HG02763 (cell line): ENCODE results near the gene DNAH11.
"Not testable (repeated sequence)": the region's sequence is repeated elsewhere in the genome, so short reads cannot be mapped to it uniquely, and the experiment has no call there.

Source experiments
- ATAC-seq: cut with Tn5 transposase; IDR thresholded peaks from one replicate; pipeline ENCODE4 v1.9.1; 2021; ENCODE audit warnings: mild to moderate bottlenecking, moderate library complexity; ENCODE audit not compliant: unreplicated experiment

The DNAH11 gene

DNA sequence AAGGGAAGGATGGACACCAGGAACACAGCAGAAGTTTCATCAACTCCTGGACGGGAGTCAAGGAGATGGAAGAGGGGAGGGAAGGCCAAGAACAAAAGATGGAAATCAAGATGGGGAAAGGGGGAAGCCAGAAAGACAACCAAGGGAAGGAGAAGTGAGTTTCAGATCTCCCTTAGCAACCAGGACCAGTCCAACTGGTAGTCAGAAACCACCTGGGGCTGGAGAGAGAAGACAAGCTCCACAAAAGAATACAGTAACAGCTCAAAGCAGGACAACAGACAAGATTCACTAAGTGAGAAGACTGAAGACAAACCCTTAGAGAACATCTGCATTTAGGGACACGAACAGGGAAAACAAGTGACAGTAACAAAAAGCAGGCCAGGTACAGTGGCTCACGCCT lies 372.3 kb downstream of the DNAH11 start:
- ATAC-seq: no peak

DNA sequence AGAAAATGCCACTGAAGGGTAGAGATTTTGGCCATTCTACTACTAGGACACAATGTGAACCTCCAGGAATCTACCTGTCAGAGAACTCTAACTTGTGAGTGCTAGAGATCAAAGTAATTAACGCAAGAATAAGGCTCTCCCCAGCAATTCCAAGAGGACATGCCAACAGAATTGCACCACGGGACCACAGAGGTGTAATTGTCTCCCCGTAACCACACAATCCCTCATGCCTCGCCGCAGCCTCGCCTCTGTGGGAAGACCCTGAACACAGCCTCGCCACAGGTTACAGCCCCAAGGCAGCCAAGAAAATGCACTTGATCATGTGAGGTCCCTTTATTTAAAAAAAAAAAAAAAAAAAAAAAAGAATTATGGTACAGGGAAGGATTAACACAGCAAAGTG lies 373.3 kb downstream of the DNAH11 start:
- no peak for ATAC-seq

DNA sequence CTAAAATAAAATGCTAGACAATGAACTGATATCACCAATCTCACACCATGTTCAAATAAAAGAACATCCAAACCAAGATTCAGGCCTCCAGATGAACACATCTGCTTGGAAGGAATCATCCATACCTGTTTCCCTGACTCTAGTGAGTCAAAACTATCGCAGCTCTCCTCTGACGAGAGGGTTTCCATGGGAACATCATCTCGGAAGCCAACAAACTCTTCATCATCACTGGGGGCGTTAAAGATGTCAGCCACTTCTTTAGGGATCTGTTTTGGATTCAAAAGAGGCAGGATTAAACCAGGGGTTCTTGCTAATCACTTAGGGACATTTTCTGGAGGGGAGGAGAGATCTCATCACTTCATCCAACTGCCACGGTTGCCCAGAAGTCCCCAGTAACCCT lies 373.8 kb downstream of the DNAH11 start:
- ATAC-seq: no peak

DNA sequence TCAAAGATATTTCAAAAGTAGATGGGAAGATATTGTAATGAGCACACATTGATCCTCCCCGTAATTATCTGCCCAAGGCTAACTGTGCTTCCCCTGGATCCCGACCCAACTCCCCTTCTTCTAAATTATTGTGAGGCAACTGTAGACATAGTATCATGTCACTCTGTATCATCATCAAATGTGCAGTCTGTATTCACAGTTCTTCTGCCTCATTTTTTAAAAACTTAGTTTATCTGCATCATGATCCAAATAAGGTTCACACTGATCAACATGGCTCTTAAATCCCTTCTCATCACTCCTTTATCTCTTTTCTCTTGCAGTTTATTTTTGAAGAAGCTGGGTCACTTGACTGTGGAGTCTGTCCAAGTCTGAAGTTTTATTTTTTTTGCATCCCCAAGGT lies 375.4 kb downstream of the DNAH11 start:
- ATAC-seq: no peak

DNA sequence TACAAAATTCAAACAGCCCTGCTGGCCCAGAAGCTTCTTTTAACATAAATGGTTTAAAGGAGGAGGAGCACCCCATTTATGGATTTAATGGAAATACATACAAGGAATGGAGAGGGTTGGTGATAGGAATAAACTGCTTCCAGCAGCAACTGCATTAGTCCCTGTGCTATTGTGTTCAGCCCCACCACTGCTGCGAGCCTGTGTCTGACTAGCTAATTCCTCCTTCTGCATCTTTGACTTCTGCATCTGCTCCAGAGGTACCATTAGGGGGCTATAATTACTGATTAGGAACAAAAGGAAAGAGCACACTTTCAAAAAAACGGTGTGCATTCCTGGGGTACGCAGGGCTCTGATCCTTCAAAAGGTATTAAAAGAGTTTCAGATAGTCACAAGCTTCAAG lies 378.1 kb downstream of the DNAH11 start:
- no peak for ATAC-seq

DNA sequence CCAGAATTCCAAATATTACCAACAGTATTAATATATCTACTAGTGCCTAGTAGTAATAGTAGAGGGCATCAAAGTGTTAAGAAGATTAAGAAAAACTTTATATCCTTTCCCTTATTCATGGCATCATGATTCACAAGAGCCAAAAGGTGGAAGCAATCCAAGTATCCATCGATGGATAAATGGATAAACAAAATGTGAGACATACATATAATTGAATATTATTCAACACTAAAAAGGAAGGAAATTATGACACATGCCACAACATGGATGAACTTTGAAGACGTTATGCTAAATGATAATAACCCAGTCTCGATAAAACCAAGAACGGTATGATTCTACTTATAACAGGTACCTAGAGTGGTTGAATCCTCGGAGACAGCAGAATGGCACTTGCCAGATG lies 379.8 kb downstream of the DNAH11 start:
- ATAC-seq: no peak

DNA sequence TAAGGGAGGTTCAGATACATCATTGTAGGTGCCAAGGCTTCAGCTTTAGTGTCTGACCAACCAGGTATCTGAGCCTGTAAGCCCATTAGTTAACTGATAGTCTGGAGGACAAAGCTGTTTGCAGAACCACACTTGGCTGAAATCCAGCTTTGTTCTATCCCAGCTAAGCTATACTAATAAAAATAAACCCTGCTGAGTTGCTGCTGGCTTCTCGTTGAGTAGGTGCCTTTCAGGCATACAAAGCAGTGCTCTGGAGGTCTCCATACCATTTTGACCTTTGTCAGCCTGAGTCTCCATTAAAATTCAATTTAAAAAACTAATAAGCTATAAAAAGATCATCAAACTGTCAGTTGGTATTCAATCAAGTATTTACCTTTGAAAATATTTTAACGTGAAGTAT lies 380.8 kb downstream of the DNAH11 start:
- no peak for ATAC-seq

DNA sequence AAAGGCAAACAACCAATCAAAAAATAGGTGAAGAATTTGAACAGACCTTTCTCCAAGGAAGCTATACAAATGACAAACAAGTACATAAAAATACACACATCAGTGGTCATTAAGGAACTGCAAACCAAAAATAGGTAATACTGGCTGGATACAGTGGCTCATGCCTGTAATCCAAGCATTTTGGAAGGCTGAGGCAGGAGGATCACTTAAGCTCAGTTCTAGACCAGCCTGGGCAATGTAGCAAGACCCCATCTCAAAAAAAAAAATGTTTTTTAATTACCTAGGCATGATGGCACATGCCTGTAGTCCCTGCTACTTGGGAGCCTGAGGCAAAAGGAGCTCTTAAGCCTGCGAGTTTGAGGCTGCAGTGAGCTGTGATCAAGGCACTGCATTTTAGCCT lies 383.6 kb downstream of the DNAH11 start:
- no peak for ATAC-seq

DNA sequence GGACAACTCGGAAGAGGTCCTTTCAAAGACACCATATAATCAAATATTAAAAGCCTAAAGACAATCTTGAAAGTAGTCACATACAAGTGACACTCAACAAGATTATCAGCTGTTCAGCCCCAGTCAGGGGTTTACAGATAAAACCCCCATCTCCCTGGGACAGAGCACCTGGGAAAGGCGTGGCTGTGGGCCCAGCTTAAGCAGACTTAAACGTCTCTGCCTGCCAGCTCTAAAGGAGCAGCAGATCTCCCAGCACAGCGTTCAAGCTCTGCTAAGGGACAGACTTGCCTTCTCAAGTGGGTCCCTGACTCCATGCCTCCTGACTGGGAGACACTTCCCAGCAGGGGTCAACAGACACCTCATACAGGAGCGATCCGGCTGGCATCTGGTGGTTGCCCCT lies 384.9 kb downstream of the DNAH11 start:
- ATAC-seq: no peak

DNA sequence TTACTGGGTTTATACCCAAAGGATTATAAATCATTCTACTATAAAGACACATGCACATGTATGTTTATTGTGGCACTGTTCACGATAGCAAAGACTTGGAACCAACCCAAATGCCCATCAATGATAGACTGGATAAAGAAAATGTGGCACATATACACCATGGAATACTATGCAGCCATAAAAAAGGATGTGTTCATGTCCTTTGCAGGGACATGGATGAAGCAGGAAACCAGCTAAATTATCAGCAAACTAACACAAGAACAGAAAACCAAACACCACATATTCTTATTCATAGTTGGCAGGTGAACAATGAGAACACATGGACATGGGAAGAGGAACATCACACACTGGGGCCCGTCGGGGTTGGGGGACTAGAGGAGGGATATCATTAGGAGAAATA lies 390.5 kb downstream of the DNAH11 start:
- ATAC-seq: not testable (repeated sequence)

GRCh38 chr7:21934808-21935207 lies 392.0 kb downstream of the DNAH11 start:
- ATAC-seq: no peak

DNA sequence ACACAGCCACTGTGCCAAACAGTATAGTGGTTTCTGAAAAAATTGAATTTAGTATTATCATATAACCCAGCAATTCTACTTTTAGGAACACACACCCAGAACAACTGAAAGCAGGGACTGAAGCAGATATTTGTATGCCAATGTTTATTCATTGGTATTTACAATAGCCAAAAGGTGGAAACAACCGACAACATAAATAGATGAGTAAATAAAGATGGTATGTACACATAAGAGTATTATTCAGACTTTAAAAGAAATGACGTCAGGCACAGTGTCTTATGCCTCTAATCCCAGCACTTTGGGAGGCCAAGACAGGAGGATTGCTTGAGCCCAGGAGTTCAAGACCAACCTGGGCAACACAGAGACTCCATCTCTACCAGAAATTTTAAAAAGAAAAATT lies 395.6 kb downstream of the DNAH11 start:
- ATAC-seq: no peak

DNA sequence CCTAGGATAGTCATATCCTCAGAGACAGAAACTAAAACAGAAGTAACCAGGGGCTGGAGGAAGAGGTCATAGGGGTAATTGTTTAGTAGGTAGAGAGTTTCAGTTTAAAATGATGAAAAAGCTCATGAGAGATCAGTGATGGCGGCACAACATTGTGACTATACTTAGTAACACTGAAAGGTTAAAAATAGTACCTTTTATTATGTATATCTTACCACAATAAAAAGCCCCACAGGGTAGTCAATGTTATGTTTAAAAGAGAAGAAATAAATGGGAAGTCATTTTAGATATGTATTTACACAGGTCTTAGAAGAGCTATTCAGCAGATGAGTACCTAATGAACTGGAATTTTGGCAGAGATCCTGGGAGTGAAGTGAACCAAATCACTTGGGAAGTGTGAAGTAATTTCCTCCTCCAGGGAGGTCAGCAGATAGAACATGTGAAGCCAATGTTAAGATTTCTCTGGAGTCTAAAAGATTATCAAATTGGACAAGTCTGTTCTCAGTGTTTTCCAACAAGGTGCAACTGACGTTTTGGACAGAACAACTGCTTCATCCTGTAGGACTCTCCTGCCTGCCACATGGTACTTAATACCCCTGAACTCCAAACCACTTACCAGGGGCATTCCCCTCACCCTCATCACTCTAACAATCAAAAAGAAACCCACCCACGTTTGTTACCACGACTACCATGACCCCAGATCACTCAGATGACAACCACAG lies 396.5 kb downstream of the DNAH11 start:
- ATAC-seq: peak; percentile 60

DNA sequence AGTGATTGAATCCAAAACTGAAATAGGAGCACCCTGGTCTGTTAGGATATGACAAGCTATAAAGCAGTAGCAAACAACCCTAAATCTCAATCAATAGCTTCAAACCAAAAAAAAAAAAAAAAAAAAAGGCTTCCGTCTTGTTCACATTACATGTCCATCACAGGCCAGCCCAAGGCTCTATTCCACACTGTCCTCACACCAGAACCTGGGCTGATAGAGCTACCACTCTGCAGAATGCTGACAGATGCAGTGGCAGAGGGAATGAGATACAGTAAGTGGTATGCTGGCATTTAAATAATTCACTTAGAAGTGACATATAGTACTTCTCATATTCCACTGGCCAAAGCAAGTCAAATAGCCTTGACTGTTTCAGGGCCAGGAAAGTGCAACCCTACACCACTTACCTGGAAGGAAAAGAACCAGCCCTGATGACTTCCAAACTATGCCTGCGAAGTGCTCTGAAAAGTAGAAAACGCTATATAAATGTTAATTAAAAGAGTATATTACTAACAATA lies 397.1 kb downstream of the DNAH11 start:
- ATAC-seq: no peak

GRCh38 chr7:21941611-21942141 lies 398.8 kb downstream of the DNAH11 start:
- no peak for ATAC-seq

GRCh38 chr7:21942955-21943354 lies 400.1 kb downstream of the DNAH11 start:
- no peak for ATAC-seq

GRCh38 chr7:21943436-21943835 lies 400.6 kb downstream of the DNAH11 start:
- no peak for ATAC-seq

GRCh38 chr7:21944616-21945453 lies 402.0 kb downstream of the DNAH11 start:
- ATAC-seq: no peak

GRCh38 chr7:21945454-21946221 lies 402.8 kb downstream of the DNAH11 start, which contains the start of gene CDCA7L:
Gene CDCA7L, minus strand, starts transcription at chr7:21945899. Its CDS starts 95 bp downstream, at chr7:21945804.
- ATAC-seq: peak; percentile 81

DNA sequence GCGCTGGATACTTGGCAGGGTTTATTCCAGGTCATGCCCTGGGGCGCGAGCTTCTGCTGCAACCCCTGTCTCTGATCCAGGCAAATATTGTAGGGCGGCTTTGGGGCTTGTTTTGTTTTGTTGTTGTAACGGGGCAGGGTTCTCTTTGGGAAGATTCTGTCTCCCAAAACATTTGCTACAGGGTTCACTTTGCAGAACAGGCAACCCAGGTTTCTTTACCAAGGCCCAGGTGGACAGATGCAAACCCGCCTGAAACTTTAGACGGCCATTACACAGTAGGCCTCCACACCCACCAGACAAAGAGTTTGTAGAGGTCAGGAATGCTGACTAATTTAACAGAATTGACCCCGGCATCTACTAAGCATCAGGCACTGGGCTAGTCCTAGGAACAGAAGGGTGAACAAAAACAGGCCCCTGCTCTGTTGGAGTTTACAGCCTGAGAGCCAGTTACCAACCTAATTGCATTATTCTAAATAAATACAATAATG lies 403.4 kb downstream of the DNAH11 start:
- ATAC-seq: no peak

DNA sequence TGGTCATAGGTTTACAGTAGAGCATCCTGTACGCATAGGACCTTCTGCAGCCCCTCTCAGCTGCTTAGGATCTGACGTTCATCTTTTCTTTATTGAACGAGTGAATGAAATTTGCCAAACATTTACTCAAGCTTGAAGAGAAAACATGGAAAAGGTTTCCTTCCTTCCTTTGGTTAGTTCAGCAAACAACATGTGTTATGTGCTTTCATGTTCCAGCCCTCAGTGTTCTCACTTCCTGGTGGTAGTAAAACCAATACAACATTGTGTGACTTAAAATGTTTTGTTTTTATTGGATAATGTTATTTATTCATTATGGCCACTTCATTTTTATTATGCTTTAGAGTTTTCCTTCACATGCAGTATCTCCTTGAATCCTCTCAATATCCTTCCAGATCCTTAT lies 404.2 kb downstream of the DNAH11 start:
- ATAC-seq: no peak
